Uterus (tissue), 2 donors: ENCODE data around the gene ZNF860.

Experiments used
- CTCF ChIP-seq, 4 experiments: fragments of 200-600 bp in 2 of 4; fragments of 450-650 bp in 2 of 4; sonication (generic) in 2 of 4; IDR thresholded peaks; one replicate each; pipeline ENCODE4 v1.5.1; 2016 to 2019; ENCODE audit warnings: antibody characterized with exemption in 4 of 4, mild to moderate bottlenecking in 2 of 4, moderate library complexity in 1 of 4
- POLR2A ChIP-seq, 2 donors: fragments of 450-650 bp; IDR thresholded peaks; one replicate each; pipeline ENCODE4 v1.6.1; 2016; ENCODE audit warnings: antibody characterized with exemption in 2 of 2, mild to moderate bottlenecking in 1 of 2, moderate library complexity in 1 of 2

- TF ChIP-seq CTCF (IDR thresholded peaks at IDR 0.05): no peak
- no peak for TF ChIP-seq POLR2A (IDR thresholded peaks at IDR 0.05)
Measured at GRCh38 chr3:32017286-32017685, 35.7 kb downstream of the ZNF860 start.
